Measurements from ENCODE around the gene PLPP1.

The PLPP1 gene

GRCh38 chr5:55450050-55450765 is 84.6 kb downstream of the PLPP1 start:
- TF ChIP-seq CTCF (IDR thresholded peaks at IDR 0.05; ENCODE audit: low read length) (no peak), EZH2 (optimal IDR thresholded peaks at IDR 0.05; ENCODE audit: low read depth, low read length) (no peak), EZH2phosphoT487 (IDR thresholded peaks at IDR 0.05; ENCODE audit: low read length) (no peak)
- Histone ChIP-seq H3K4me3 (ENCODE audit: low read length) (no peak overlapping the region), H3K27me3 (replicated peaks; ENCODE audit: insufficient read depth, low read length) (no peaks in the 10 kb centered on the region), H3K9me3 (replicated peaks; ENCODE audit: insufficient read depth, low read length) (no peaks in the 10 kb centered on the region), H4K20me1 (ENCODE audit: insufficient read depth, low read length) (no peaks in the 10 kb centered on the region), H3K9ac (ENCODE audit: low read length) (no peak overlapping the region), H3K36me3 (replicated peaks; ENCODE audit: insufficient read depth, low read length) (no peaks in the 10 kb centered on the region), H3K79me2 (ENCODE audit: low read length) (no peaks in the 10 kb centered on the region), H3K4me1 (ENCODE audit: low read length) (no peaks in the 10 kb centered on the region), H3K9me2 (replicated peaks; ENCODE audit: insufficient read depth, low read length) (no peaks in the 10 kb centered on the region), H3K27ac (ENCODE audit: low read length) (no peak overlapping the region), H3K4me2 (ENCODE audit: low read depth, low read length) (no peak overlapping the region), H3F3A (ENCODE audit: insufficient read depth, low read length) (no peaks in the 10 kb centered on the region), H2AFZ (ENCODE audit: low read length) (no peak overlapping the region)
- DNase-seq, result no peak

DNA sequence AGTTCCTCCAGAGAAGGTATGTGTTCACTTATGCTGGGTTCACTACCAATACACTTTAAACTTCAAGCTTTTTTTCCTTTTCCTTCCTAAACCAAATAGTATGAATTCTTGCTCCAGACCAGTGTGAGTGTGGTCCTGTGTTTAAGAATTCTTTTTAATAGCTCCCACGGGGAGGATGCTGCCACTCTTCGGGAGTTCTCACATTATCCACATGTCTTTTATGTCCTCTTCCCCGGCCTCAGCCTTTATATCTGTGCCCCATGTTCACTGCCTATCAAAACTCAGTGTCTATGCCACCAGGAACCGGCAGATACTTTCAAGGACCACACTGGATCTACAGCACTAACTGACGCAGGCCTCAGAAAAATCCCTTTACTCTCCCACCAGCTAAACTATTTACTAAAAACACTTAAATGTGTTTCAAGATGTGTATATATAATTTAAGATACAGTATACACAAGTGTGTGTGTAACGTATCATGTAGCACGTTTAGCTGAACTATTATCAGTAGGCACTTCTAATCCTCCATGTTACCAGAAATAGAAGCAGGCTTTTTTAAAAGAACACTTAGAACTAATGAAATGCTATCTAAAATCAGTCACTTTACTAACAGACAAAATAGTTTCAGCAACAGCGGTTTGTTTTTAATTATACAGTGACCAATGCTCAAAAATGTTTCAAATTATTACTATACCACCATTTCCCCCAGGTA is 88.0 kb downstream of the PLPP1 start:
- Histone ChIP-seq H4K20me1 (ENCODE audit: insufficient read depth, low read length) (no peaks in the 10 kb centered on the region), H3K27me3 (replicated peaks; ENCODE audit: insufficient read depth, low read length) (no peaks in the 10 kb centered on the region), H3K9me2 (replicated peaks; ENCODE audit: insufficient read depth, low read length) (no peaks in the 10 kb centered on the region), H3K4me2 (ENCODE audit: low read depth, low read length) (no peak overlapping the region), H3K4me1 (ENCODE audit: low read length) (no peaks in the 10 kb centered on the region), H2AFZ (ENCODE audit: low read length) (no peak overlapping the region), H3K36me3 (replicated peaks; ENCODE audit: insufficient read depth, low read length) (no peaks in the 10 kb centered on the region), H3K9ac (ENCODE audit: low read length) (no peak overlapping the region), H3K79me2 (ENCODE audit: low read length) (no peaks in the 10 kb centered on the region), H3K27ac (ENCODE audit: low read length) (no peak overlapping the region), H3K4me3 (ENCODE audit: low read length) (no peak overlapping the region), H3K9me3 (replicated peaks; ENCODE audit: insufficient read depth, low read length) (no peaks in the 10 kb centered on the region), H3F3A (ENCODE audit: insufficient read depth, low read length) (no peaks in the 10 kb centered on the region)
- TF ChIP-seq EZH2 (optimal IDR thresholded peaks at IDR 0.05; ENCODE audit: low read depth, low read length) (no peak), CTCF (IDR thresholded peaks at IDR 0.05; ENCODE audit: low read length) (no peak), EZH2phosphoT487 (IDR thresholded peaks at IDR 0.05; ENCODE audit: low read length) (no peak)
- no peak for DNase-seq

DNA sequence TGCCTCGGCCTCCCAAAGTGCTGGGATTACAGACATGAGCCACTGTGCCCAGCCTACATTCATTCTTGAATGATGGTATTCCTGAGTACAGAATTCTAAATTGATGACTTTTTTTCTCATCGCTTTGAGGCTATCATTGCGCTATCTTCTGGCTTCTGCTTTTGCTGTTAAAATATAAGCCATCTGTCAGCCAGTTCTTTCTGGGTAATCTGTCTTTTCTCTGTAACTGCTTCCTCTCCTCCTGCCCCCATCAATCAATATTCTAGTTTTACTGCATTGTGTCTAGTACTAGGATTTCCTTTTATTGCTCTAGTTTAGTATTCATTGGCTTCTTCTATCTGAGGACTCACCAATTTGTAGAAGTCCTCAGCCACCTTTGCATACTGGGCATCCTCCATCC is 89.0 kb downstream of the PLPP1 start:
- no peak overlapping the region for H3K27ac ChIP-seq (ENCODE audit: low read length)
- DNase-seq, result no peak
- TF ChIP-seq EZH2phosphoT487 (IDR thresholded peaks at IDR 0.05; ENCODE audit: low read length) (no peak), EZH2 (optimal IDR thresholded peaks at IDR 0.05; ENCODE audit: low read depth, low read length) (no peak), CTCF (IDR thresholded peaks at IDR 0.05; ENCODE audit: low read length) (no peak)
- H3F3A ChIP-seq (ENCODE audit: insufficient read depth, low read length), result 0 out of 2 replicates have a peak, but pooled peaks cover 4% of the 10 kb centered on the region
- H2AFZ ChIP-seq (ENCODE audit: low read length), result no peak overlapping the region
- no peaks in the 10 kb centered on the region for H3K9me2 ChIP-seq (replicated peaks; ENCODE audit: insufficient read depth, low read length)
- H3K9me3 ChIP-seq (replicated peaks; ENCODE audit: insufficient read depth, low read length), result no peaks in the 10 kb centered on the region
- no peaks in the 10 kb centered on the region for H3K4me1 ChIP-seq (ENCODE audit: low read length)
- H3K9ac ChIP-seq (ENCODE audit: low read length), result no peak overlapping the region
- H3K4me2 ChIP-seq (ENCODE audit: low read depth, low read length), result no peak overlapping the region
- no peaks in the 10 kb centered on the region for H3K27me3 ChIP-seq (replicated peaks; ENCODE audit: insufficient read depth, low read length)
- no peaks in the 10 kb centered on the region for H4K20me1 ChIP-seq (ENCODE audit: insufficient read depth, low read length)
- no peaks in the 10 kb centered on the region for H3K36me3 ChIP-seq (replicated peaks; ENCODE audit: insufficient read depth, low read length)
- H3K79me2 ChIP-seq (ENCODE audit: low read length), result no peaks in the 10 kb centered on the region
- H3K4me3 ChIP-seq (ENCODE audit: low read length), result no peak overlapping the region
